GM12892 (cell line): ENCODE results near the gene TMED9.

Experiments used
- POLR2A ChIP-seq: IDR thresholded peaks from 2 replicates; pipeline ENCODE4 v1.6.1; 2011; ENCODE audit warnings: low read depth, low read length, control low read depth
- POLR2AphosphoS5 ChIP-seq: IDR thresholded peaks from 2 replicates; pipeline ENCODE4 v1.6.1; 2011; ENCODE audit warnings: low read depth, low read length, control low read depth
- TAF1 ChIP-seq: IDR thresholded peaks from 2 replicates; pipeline ENCODE4 v1.6.1; 2011; ENCODE audit warnings: low read depth, mild to moderate bottlenecking, control low read depth, low read length, borderline replicate concordance

DNA sequence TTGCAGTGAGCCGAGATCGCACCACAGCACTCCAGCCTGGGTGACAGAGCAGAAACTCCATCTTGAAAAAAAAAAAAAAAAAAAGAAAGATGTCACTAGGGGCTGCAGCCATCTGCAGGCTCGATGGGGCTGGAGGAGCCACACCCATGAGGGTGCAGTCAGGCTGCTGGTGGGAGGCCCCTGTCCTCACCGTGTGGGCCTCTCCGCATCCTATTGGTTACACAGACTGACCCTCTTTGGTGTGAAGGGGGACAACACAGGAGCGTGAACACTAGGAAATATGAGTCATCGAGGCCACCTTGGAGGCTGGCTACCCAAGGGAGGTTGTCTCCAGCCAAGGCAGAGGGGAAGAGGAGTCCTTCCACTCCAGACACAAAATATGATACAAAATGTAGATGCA lies 23.7 kb upstream of the TMED9 start:
- TF ChIP-seq TAF1 (no peak), POLR2A (no peak), POLR2AphosphoS5 (no peak)
